ENCODE data around the gene IQSEC2.

IQSEC2 gene

GRCh38 chrX:53286171-53286570 lies 4.8 kb upstream of the IQSEC2 start:
- Mint-ChIP-seq H3K36me3 (ENCODE audit: low read depth) (no peaks in the 10 kb centered on the region), H3K27me3 (no peaks in the 10 kb centered on the region), H3K9me3 (no peaks in the 10 kb centered on the region), H3K27ac (no peak overlapping the region), H3K4me3 (no peak overlapping the region), H3K4me1 (peaks cover 28% of the 10 kb centered on the region)
- ATAC-seq = no peak
- DNase-seq = no peak

DNA sequence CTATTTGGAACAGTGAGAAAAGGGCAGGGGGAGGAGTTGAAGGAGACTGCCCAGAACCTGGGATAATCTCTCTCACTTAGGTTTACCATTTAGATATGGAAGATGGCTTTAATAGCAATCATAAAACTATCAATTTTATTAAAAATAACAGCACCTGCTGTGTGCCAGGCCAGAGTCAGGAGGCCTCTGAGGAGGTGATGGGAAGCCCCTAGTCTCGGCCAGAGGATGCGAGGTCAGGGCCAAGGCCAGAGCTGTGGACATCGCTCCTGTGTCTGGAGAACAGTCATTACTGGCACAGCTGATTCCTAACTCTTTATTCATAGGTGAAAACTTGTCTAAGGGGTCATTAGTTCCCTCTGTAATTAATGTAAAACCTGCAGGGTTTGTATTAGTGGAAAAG lies 4.2 kb upstream of the IQSEC2 start:
- DNase-seq (no peak), ATAC-seq (no peak)
- Mint-ChIP-seq H3K27me3 (no peaks in the 10 kb centered on the region), H3K27ac (no peak overlapping the region), H3K9me3 (no peaks in the 10 kb centered on the region), H3K4me3 (no peak overlapping the region), H3K36me3 (ENCODE audit: low read depth) (no peaks in the 10 kb centered on the region), H3K4me1 (peaks cover 28% of the 10 kb centered on the region)

- Mint-ChIP-seq H3K4me3 (no peak overlapping the region), H3K27me3 (no peaks in the 10 kb centered on the region), H3K27ac (no peak overlapping the region), H3K4me1 (peaks cover 31% of the 10 kb centered on the region), H3K9me3 (no peaks in the 10 kb centered on the region), H3K36me3 (ENCODE audit: low read depth) (no peaks in the 10 kb centered on the region)
- peak; percentile 58 for DNase-seq
- peak; percentile 58 for ATAC-seq
Measured at GRCh38 chrX:53284684-53285447, 3.5 kb upstream of the IQSEC2 start.

- H3K4me3 Mint-ChIP-seq = no peak overlapping the region
- DNase-seq (no peak), ATAC-seq (no peak)
- H3K27me3 Mint-ChIP-seq = no peaks in the 10 kb centered on the region
- no peaks in the 10 kb centered on the region for H3K9me3 Mint-ChIP-seq
- peaks cover 28% of the 10 kb centered on the region for H3K4me1 Mint-ChIP-seq
- no peaks in the 10 kb centered on the region for H3K36me3 Mint-ChIP-seq (ENCODE audit: low read depth)
- no peak overlapping the region for H3K27ac Mint-ChIP-seq
Measured at GRCh38 chrX:53283567-53283966, 2.2 kb upstream of the IQSEC2 start.

- H3K27ac Mint-ChIP-seq = no peak overlapping the region
- no peak for ATAC-seq
- H3K4me1 Mint-ChIP-seq = peaks cover 23% of the 10 kb centered on the region
Measured at GRCh38 chrX:53283099-53283498, 1.7 kb upstream of the IQSEC2 start.

DNA sequence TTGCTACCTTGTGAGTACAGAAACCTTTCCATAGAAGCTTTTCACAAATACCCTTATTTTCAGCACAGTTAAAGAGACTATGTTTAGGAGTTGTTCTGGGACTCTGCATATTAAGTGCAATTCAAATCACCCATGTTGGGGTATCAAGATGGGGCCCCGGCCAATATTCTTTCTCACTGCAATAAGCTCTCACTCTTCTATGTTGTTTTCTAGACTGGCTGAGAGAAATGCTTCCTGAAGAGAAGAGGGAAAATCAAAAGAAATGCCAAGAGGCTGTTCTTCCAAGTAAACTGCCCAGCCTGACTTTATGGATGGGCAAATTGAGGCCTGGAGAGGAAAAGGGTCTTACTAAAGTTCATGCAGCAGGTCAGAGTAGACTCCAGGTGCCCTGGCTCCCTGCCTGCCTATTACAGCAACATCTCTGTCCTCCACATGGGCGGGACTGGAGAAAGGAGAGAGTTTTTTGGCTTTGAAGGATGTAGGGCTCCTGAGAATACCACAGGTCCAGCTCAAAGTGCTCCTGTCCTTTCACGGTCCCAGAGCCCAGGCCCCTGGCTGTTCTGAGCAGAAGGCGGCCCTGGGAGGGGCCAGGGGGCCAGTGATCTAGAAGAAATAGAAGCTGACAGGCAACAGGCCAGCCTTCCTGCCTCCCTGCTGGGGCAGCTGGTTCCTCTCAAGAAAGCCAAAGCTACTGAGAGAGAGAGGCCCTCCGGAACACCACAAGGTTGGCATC lies 745 bp upstream of the IQSEC2 start:
- Mint-ChIP-seq H3K27me3 (no peaks in the 10 kb centered on the region), H3K36me3 (ENCODE audit: low read depth) (no peaks in the 10 kb centered on the region), H3K27ac (no peak overlapping the region), H3K4me1 (peaks cover 14% of the 10 kb centered on the region), H3K4me3 (no peak overlapping the region), H3K9me3 (no peaks in the 10 kb centered on the region)
- no peak for ATAC-seq
- no peak for DNase-seq

More at GRCh38 chrX:53283099-53283498, 1.7 kb upstream of the IQSEC2 start:
- Mint-ChIP-seq H3K36me3 (ENCODE audit: low read depth) (no peaks in the 10 kb centered on the region), H3K4me3 (no peak overlapping the region), H3K9me3 (no peaks in the 10 kb centered on the region), H3K27me3 (no peaks in the 10 kb centered on the region)
- DNase-seq = no peak

DNA sequence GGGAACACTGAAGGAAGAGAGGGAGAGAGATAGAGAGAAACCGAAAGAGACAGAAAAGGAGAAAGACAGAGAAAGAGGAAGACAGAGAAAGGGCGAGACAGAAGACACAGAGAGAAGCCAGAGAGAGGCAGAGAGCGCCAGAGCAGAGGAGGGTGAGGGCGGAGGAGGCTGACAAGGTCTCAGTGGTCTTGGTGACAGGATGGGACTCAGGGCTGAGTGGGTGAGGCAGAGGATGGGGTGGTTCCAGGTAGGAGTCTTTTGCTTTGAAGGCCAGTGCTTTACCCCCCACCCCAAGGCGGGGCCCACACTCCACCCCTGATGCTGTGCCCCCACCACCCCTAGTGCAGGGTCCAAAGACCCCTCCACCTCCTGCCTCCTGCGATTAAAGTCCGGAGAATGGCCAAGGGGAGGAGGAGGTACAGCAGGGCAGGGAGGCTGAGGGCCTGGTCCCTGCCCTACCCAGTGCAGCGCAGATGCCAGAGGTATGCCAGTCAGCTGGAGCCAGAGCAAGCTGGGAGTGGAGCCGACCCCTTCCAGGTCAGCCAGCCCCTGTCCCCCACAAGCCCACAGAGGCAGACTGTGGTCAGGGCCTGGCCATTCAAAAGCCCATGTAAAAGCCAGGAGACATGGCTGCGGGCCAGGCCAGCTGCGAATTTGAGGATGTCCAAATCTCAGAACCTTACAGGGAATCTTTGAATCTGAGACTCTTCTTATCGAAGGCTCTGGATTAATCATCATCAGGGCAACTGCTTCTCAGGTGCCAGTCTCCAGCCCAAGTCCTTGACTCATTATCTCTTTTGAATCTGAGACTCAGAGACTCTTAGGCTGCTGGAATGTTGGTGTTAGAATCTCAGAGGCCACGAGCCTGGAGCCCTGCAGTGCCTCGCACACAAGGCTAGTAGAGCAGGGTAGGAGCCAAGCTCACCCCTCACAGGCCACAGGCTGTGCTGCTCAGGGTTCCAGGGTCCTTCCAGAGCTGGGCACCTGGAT lies 758 bp downstream of the IQSEC2 start:
- DNase-seq (no peak), ATAC-seq (no peak)
- Mint-ChIP-seq H3K27me3 (no peaks in the 10 kb centered on the region), H3K9me3 (no peaks in the 10 kb centered on the region), H3K4me1 (peaks cover 9% of the 10 kb centered on the region), H3K4me3 (no peak overlapping the region), H3K27ac (no peak overlapping the region), H3K36me3 (ENCODE audit: low read depth) (no peaks in the 10 kb centered on the region)

- Mint-ChIP-seq H3K4me1 (peaks cover 3% of the 10 kb centered on the region), H3K4me3 (no peak overlapping the region), H3K27ac (no peak overlapping the region)
Measured at GRCh38 chrX:53279296-53280237, 1.8 kb downstream of the IQSEC2 start.

GRCh38 chrX:53272808-53273337 lies 8.5 kb downstream of the IQSEC2 start:
- Mint-ChIP-seq H3K4me3 (no peak overlapping the region), H3K27me3 (no peaks in the 10 kb centered on the region), H3K9me3 (no peaks in the 10 kb centered on the region), H3K36me3 (ENCODE audit: low read depth) (no peaks in the 10 kb centered on the region), H3K27ac (no peak overlapping the region), H3K4me1 (no peaks in the 10 kb centered on the region)
- DNase-seq (no peak), ATAC-seq (no peak)

More at GRCh38 chrX:53279296-53280237, 1.8 kb downstream of the IQSEC2 start:
- no peaks in the 10 kb centered on the region for H3K27me3 Mint-ChIP-seq
- ATAC-seq (no peak), DNase-seq (peak; percentile 16)
- no peaks in the 10 kb centered on the region for H3K9me3 Mint-ChIP-seq
- H3K36me3 Mint-ChIP-seq (ENCODE audit: low read depth) = no peaks in the 10 kb centered on the region

DNA sequence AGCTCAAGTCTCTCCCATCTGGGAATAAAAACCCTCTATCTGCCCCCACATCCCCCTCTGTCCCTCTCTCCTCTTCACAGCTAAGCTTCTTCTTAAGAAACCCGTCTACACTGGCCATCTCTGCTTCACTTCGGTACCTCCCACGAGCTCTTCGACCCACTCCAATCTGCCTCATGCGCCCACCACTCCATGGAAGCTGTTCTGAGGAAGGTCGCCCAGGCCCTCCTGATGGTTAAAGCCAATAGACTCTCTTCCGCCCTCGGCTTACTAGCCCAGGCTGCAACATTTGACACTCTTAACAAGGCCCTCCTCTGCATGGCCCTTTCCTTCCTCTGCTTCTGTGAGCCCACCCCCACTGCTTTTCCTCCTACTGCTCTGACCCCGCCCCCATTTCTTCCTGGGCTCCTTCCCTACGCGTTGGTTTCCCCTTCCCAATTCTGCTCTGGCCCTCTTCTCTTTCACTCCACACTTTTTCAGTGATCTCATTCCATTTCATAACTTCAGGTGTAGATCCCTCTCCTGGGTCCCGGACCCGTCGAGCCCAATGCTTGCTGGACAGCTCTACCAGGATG lies 11.8 kb downstream of the IQSEC2 start:
- Mint-ChIP-seq H3K36me3 (ENCODE audit: low read depth) (no peaks in the 10 kb centered on the region), H3K27me3 (peaks cover 1% of the 10 kb centered on the region), H3K4me1 (peaks cover 3% of the 10 kb centered on the region), H3K9me3 (no peaks in the 10 kb centered on the region), H3K27ac (no peak overlapping the region), H3K4me3 (no peak overlapping the region)
- no peak for DNase-seq
- no peak for ATAC-seq

DNA sequence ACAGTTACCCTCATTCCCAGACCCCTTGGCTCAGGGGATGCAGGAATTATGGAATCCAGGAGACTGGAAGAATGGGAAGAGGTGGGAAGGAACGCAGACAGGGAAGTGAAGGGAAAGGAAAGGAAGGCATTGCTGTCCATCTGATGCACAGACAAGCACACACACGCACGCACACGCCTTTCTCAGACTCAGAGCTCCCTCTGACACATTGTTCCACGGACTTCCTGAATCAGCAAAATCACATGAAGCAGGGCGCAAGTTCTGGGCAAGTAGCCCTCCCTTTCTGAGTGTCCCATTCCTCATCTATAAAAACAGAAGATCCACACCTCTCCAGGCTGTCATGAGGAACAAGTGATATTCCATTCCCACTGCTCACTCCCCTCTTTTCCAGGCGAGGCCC lies 13.2 kb downstream of the IQSEC2 start:
- peaks cover 18% of the 10 kb centered on the region for H3K4me1 Mint-ChIP-seq
- no peaks in the 10 kb centered on the region for H3K9me3 Mint-ChIP-seq
- ATAC-seq = no peak

GRCh38 chrX:53266914-53267313 lies 14.5 kb downstream of the IQSEC2 start:
- Mint-ChIP-seq H3K9me3 (no peaks in the 10 kb centered on the region), H3K4me1 (peaks cover 30% of the 10 kb centered on the region), H3K36me3 (ENCODE audit: low read depth) (no peaks in the 10 kb centered on the region), H3K27me3 (peaks cover 1% of the 10 kb centered on the region), H3K4me3 (no peak overlapping the region), H3K27ac (no peak overlapping the region)
- no peak for ATAC-seq
- no peak for DNase-seq

More for the DNA sequence above, 13.2 kb downstream of the IQSEC2 start:
- H3K27ac Mint-ChIP-seq = no peak overlapping the region
- peaks cover 1% of the 10 kb centered on the region for H3K27me3 Mint-ChIP-seq
- H3K36me3 Mint-ChIP-seq (ENCODE audit: low read depth) = no peaks in the 10 kb centered on the region
- H3K4me3 Mint-ChIP-seq = no peak overlapping the region
- no peak for DNase-seq
